ENCODE measurements around the gene SPEF1.
"Not testable (repeated sequence)": the region's sequence is repeated elsewhere in the genome, so short reads cannot be mapped to it uniquely, and the experiment has no call there.

Gene SPEF1

DNA sequence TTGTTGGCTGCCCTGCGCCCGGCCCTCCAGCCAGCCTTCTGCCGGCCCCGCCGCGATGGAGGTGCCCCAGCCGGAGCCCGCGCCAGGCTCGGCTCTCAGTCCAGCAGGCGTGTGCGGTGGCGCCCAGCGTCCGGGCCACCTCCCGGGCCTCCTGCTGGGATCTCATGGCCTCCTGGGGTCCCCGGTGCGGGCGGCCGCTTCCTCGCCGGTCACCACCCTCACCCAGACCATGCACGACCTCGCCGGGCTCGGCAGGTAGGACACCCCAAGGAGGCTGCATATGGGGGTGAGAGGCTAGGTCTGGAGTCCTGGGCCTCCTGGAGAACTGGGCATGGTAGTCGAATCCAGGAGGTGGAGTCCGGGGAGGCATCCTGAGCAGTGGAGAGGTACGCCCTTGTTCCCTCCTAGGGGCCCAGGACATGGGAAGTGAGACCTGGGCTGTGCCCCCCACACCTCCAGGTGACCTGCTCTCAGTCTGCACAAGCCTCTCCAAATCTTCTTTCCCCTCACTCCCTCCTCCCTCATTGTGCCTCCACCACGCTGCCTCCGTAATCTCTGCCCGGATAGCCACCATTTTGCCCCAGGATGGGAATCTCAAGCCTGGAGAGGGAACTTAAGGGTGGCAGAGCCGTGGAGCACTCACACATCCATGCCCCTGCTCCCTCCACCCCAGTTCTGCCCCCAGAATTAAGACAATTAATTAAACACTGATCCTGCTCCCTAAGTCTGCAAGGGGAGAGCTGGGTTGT is 15.4 kb upstream of the SPEF1 start:
- peak overlapping the region; percentile 55 for H3K4me3 ChIP-seq (ENCODE audit: low read depth, low read length)
- TF ChIP-seq, protein P1, sequence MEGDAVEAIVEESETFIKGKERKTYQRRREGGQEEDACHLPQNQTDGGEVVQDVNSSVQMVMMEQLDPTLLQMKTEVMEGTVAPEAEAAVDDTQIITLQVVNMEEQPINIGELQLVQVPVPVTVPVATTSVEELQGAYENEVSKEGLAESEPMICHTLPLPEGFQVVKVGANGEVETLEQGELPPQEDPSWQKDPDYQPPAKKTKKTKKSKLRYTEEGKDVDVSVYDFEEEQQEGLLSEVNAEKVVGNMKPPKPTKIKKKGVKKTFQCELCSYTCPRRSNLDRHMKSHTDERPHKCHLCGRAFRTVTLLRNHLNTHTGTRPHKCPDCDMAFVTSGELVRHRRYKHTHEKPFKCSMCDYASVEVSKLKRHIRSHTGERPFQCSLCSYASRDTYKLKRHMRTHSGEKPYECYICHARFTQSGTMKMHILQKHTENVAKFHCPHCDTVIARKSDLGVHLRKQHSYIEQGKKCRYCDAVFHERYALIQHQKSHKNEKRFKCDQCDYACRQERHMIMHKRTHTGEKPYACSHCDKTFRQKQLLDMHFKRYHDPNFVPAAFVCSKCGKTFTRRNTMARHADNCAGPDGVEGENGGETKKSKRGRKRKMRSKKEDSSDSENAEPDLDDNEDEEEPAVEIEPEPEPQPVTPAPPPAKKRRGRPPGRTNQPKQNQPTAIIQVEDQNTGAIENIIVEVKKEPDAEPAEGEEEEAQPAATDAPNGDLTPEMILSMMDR (IDR thresholded peaks at IDR 0.05; ENCODE audit: borderline replicate concordance, insufficient read depth, low read depth, low read length) = no peak

DNA sequence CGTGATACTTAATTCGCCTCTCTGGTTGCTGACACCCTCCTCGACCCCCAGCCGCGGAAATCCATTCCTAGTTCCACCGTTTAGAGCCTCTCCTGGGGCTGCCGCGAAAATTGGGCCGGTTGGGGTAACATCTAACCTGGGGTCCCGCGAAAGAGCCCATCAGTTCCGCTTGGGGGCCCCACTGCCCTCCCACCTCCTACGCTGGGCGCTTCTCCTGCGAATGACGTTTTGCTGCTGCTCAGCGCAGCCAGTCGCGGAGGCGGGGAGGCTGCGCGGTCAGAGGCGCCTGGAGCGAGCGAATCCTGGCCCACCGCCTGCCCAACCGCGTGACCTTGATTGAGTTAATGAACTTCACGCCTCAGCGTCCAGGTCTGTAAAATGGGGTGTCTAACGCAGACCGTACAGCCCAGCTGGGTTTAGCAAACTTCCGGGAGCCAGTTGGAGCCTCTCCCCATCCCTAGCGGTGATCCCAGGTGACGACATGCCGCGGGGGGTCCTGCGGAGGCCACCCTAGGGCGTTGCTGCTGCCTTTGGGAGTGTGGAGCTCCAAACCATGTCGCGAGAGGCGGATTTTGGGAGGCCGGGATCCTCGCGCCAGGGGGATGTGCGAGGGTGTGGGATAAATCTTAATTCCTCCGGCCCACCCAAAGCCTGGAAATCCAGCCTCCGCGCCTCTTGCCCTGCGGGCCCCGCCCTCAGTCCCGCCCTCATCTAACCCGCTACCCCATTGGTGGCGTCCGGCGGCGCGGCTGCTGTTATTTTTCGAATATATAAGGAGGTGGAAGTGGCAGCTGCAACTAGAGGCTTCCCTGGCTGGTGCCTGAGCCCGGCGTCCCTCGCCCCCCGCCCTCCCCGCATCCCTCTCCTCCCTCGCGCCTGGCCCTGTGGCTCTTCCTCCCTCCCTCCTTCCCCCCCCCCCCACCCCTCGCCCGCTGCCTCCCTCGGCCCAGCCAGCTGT is 14.5 kb upstream of the SPEF1 start, which contains the start of gene CDC25B:
TSS of gene CDC25B (plus strand) at position 800 of the 958 bp plus-strand sequence. CDS start 222 bp downstream, outside the sequence.
- TF ChIP-seq, protein P1 (IDR thresholded peaks at IDR 0.05; ENCODE audit: borderline replicate concordance, insufficient read depth, low read depth, low read length) = peak; percentile 62
- H3K4me3 ChIP-seq (ENCODE audit: low read depth, low read length) = peak within 1 kb of the TSS; percentile 55

DNA sequence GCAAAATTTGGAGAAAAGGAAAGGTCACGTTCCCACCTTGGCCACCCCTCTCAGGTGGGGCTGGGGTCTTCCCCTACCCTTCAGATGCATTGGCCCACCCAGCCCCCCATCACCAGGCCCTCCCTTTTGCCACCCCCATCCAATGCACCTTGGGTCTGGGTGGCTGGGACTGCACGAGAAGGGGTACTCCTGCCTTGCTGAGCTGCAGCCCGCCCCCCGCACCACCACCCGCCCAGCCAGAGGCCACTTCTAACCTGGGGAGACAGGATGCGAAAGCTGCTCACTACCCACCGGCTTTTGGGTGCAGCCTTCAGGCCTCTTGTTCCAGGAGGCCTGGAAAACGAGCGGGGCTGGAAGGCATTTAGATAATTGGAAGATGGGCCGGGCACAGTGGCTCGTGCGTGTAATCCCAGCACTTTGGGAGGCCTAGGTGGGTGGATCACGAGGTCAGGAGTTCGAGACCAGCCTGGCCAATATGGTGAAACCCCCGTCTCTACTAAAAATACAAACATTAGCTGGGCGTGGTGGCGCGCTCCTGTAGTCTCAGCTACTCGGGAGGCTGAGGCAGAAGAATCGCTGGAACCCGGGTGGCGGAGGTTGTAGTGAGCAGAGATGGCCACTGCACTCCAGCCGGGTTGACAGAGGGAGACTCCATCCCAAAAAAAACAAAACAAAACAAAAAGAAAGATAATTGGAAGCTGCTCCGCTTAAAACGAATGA is 13.6 kb upstream of the SPEF1 start:
- TF ChIP-seq, protein P1 (IDR thresholded peaks at IDR 0.05; ENCODE audit: borderline replicate concordance, insufficient read depth, low read depth, low read length) = no peak
- H3K4me3 ChIP-seq (ENCODE audit: low read depth, low read length) = no peak overlapping the region

DNA sequence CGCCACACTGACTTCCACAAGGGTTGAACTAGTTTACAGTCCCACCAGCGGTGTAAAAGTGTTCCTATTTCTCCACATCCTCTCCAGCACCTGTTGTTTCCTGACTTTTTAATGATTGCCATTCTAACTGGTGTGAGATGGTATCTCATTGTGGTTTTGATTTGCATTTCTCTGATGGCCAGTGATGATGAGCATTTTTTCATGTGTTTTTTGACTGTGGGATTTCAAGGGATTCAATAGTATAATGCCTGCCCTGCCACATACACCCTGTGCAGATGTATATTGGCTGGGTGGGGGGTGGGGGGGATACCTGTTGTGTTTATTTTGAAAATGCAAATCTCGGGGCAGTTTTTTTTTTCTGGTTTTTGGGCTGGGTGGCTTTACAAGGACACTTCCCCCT is 12.9 kb upstream of the SPEF1 start:
- not testable (repeated sequence) for H3K4me3 ChIP-seq (ENCODE audit: low read depth, low read length)

DNA sequence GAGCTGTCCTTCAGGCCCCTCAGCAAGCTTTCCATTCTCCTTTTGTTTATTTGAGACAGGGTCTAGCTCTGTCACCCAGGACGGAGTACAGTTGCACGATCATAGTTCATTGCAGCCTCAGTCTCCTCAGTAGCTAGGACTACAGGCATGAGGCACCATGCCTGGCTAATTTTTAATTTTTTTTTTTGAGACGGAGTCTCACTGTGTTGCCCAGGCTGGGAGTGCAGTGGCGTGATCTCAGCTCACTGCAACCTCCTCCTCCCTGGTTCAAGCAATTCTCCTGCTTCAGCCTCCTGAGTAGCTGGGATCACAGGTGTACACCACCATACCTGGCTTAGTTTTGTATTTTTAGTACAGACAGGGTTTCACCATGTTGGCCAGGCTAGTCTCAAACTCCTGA is 8.0 kb upstream of the SPEF1 start:
- not testable (repeated sequence) for H3K4me3 ChIP-seq (ENCODE audit: low read depth, low read length)

DNA sequence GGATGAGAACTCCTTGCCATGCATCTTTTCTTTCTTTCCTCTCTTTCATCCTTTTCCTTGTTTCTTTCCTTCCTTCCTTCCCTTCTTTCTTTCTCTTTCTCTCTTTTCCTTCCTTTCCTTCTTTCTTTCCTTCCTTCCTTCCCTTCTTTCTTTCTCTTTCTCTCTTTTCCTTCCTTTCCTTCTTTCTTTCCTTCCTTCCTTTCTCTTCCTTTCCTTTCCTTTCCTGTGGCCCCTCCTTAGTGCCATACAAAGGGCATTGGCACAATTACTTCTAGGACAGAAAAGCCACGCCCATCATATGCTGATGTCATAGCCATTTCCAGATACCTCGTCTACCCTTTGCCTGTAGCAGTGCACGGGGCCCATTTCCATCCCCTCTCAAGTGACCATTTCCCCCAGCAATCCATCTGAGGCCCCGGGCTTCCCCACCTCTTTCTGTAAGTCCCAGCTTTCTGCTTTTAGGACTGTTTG is 7.5 kb upstream of the SPEF1 start:
- no peak overlapping the region for H3K4me3 ChIP-seq (ENCODE audit: low read depth, low read length)
- TF ChIP-seq, protein P1 (IDR thresholded peaks at IDR 0.05; ENCODE audit: borderline replicate concordance, insufficient read depth, low read depth, low read length) = no peak

DNA sequence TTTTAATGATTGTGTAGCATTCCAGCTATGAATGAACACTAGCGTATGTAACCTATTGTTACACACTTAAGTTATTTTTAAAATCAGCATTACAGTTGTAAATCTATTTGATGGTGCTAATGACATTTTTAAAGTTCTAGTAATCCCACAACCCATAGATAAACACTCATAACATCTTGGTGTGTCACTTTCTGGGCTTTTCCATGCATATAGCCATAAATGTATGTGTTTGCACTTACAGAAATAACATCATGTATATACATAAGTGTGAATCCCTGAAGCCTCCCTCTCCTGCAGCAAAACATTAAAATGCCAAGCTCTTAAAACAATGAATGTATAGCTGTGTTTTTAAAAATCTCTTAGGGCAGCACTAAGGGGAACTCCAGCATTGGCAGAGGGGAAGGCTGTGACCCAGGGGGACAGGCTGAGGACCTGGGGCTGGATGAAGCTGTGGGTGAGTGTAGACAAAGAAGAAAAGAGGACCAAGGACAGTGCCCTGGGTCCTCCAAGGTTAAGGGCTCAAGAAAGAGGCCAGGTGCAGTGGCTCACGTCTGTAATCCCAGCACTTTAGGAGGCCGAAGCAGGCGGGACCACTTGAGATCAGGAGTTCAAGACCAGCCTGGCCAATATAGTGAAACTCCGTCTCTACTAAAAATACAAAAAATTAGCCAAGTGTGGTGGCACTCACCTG is 6.2 kb upstream of the SPEF1 start:
- H3K4me3 ChIP-seq (ENCODE audit: low read depth, low read length) = peak overlapping the region; percentile 5
- TF ChIP-seq, protein P1 (IDR thresholded peaks at IDR 0.05; ENCODE audit: borderline replicate concordance, insufficient read depth, low read depth, low read length) = no peak
